GM21737 (cell line): ENCODE data around the gene REP15.
"Not testable (repeated sequence)": the region's sequence is repeated elsewhere in the genome, so short reads cannot be mapped to it uniquely, and the experiment has no call there.

Experiments used
- ATAC-seq: cut with Tn5 transposase; IDR thresholded peaks from one replicate; pipeline ENCODE4 v1.9.1; 2021; ENCODE audit warnings: mild to moderate bottlenecking, moderate library complexity; ENCODE audit not compliant: unreplicated experiment

Gene REP15

DNA sequence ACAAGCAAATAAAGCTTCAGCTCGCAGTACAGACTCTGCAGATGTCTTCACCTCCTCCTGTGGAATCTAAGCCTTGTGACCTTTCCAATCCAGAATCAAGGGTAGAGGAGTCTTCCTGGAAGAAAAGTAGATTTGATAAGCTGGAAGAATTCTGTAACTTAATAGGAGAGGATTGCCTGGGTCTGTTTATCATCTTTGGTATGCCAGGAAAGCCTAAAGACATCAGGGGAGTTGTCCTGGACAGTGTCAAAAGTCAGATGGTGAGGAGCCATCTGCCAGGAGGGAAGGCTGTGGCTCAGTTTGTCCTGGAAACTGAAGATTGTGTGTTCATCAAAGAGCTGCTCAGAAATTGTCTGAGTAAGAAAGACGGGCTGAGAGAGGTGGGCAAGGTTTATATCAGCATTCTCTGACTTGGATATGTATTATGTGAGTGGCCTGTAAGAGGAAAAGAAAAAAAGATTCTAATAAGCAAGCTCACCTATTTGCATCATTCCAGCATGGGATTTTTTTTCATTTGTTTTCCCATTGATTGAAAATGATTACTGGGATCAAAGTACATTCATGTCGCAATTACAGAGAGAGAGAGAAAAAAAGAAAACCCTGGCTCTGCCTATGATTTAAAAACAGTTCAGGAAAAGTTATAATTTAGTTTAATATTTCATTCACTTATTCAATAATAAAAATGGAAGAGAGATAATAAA lies 767 bp downstream of the REP15 start:
- ATAC-seq: no peak

DNA sequence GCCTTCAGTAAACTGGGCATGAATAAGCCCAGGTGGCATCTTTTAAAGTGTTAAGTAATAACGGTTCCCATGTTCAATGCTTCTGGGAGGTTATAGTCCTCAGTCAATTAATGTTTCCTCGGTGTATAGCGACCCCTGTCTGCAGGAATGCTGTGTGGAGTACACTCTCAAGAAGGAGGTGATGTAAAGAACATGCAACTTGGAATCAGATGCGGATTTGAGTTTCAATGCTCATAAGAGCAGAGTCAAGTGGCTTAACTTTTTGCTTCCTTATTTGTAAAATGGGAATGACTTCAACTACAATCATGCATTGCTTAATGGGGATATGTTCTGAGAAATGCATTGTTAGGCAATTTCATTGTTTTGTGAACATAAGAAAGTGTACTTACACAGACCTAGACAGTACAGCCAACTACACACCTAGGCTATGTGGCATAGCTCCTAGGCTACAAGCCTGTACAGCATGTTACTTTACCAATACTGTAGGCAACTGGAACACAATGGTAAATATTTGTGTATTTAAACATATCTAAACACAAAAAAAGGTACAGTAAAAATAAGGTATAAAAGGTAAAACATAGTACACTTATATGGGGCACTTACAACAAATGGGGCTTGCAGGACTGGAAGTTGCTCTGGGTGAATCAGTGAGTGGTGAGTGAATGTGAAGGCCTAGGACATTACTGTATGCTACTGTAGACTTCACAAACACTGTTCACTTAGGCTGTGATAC lies 7.6 kb downstream of the REP15 start:
- peak; percentile 72 for ATAC-seq

DNA sequence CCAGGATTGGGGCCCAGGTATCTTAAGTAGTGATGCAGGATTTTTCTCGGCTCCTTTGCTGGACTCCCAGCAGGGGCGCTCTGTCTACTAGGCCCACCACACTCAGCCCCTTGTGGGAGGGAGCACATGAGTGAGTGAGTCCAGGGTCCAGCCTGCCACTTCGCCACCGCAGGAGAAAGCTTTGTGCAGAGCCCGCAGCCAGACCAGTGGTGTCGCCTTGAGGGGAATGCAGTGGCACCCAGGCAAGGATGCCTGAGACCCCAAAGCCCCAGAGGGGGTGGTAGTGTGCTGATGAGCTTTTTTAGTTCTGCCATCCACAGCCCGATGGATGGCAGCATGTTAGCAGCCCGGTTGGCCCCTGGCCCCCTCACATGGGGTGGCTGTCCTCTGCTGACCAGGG lies 9.0 kb downstream of the REP15 start:
- no peak for ATAC-seq

DNA sequence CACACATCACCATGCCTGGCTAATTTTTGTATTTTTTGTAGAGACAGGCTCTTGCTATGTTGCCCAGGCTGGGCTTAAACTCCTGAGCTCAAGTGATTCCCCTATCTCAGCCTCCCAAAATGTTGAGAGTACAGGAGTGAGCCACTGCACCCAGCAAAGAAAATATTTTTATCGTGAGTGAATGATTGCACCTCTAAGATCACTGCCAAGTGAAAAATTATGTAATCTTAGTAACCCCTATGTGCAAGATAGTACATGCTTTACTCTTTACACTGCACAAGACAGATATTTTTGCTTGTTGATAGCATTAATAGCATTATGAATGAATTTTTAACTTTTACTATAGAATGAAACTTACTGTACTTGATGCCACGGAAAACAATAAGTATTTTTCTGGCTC lies 11.0 kb downstream of the REP15 start:
- ATAC-seq: no peak

DNA sequence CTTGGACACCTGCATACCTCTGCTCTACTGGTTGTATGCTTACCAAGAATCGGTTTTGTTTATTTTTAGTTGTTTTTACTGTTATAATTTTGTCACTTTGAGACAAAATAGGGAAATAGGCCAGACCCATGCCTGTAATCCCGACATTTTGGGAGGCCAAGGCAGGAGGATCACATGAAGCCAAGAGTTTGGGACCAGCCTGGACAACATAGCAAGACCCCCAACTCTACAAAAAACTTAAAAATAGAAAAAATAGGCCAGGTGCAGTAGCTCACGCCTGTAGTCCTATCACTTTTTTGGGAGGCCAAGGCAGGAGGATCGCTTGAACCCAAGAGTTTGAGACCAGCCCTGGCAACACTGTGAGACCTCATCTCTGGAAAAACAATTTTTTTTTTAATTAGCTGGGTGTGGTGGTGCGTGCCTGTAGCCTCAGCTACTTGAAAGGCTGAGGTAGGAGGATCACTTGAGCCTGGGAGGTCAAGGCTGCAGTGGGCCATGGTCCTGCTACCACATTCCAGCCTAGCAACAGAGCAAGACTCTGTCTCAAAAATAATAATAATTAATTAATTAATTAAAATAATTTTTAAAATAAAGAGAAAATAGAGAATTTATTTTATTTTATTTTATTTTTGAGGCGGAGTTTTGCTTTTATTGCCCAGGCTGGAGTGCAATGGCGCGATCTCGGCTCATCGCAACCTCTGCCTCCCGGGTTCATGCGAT lies 13.1 kb downstream of the REP15 start:
- no peak for ATAC-seq

DNA sequence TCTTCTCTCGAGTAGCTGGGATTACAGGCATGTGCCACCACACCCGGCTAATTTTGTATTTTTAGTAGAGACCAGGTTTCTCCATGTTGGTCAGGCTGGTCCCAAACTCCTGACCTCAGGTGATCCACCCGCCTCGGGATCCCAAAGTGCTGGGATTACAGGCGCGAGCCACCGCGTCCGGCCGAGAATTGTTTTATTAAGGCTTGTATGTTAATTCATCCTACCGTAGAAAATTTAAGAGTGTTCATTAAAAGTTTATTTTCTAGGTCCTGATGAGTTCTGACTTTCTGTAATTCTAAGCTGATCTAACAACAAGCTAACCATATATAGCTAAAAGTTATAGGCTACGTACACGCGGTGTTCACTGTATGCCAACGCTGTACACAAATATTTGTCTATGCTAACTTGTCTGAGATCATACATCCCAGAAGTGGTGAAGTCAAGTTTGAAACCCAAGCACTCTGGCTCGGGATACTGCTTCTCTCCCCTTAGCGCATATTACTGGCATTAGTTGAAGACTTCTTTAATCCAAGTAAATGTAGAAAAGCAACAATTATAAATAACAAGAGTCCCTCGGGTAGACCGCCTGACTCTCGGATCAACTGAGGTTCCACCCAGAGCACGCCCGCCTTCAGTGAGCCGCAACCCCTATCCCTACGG lies 13.8 kb downstream of the REP15 start:
- ATAC-seq: peak; percentile 43

DNA sequence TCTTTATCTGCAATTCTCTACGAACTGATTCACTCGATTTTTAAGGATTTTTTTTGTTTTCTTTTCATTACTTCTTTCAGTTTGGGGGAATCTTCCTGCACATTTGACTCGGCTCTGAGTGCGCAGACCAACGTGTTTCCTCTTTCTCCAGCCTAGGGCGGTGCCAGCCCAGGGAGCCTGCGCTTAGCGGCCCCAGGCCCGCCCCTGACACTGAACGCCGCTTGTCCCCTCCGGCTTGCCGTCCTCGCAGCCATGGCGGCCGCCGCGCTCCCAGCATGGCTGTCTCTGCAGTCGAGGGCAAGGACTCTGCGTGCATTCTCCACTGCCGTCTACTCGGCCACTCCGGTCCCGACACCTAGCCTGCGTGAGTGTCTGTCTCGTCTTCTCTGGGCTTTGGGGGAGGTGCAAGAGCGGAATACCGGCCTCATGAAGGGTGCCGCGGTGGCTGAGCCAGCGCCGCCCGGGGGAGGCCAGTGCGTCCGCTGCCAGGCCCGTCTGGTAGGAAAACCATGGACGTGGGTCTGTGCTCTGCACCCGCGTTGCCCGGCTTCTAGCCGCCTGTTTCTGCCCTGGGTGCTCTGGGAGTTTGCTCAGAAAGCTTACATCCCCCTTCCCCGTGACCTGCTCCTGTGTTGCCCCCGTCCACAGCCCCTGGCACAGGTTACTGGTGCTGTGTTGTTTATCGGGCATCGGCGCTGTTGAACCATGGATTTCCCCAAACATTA lies 14.5 kb downstream of the REP15 start, which contains the start of gene MRPS35:
Gene MRPS35 (plus strand): TSS at position 241 of the 725 bp plus-strand sequence. CDS start 12 bp downstream, at position 253.
- peak; percentile 96 for ATAC-seq

DNA sequence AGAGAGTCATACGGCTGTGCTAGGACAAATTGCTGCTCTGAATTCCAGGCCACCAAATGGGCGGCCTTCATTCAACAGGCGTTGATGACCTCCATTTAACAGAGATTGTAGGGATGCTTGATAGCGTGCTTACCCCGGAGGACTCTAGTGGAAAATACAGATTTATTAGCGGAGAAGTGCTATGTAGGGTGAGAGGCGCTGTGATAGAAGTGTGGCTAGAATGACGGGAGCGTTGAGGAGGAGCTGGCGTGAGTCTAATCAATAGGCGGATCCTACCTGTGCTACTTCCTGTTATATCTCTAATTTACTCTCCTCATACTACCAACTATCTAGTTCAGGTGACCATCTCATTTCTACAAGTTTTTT lies 15.1 kb downstream of the REP15 start:
- ATAC-seq: no peak

DNA sequence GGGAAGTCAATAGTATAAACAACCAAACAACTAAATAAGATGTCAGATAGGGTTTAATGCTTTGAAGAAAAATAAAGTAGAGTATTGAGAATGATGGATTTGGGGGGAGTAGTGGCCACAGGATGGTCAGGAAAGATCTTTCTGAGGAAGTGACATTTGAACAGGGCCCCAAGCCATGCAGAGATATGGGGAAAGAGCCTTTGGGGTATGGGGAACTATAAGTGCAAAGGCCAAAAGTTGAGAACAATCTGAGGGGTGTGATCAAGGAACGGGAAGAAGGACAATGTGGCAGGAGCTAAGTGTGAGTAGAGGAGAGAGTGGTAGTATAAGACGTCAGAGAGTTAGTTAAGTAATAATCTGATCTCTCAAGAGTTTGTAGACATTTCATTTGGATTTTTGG lies 15.7 kb downstream of the REP15 start:
- ATAC-seq: no peak

DNA sequence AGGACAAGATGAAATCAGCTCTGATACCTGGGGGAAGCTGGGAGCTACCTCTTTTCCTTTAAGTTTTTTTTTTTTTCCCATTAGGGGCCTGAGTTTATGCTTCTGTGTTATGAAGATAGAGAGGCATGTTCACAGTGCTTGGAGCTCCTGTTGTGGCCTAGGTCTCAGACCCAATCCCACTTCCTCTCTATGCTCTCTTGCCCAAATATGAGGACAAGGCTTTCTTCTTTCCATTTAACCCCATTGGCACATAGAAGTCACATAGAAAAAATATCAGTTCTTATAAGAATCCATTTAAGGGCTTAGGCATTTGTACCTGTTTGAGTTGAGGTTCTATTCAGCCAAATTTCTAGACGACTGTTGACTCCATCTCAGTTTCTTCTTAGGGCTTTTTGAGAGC lies 27.0 kb downstream of the REP15 start:
- no peak for ATAC-seq

DNA sequence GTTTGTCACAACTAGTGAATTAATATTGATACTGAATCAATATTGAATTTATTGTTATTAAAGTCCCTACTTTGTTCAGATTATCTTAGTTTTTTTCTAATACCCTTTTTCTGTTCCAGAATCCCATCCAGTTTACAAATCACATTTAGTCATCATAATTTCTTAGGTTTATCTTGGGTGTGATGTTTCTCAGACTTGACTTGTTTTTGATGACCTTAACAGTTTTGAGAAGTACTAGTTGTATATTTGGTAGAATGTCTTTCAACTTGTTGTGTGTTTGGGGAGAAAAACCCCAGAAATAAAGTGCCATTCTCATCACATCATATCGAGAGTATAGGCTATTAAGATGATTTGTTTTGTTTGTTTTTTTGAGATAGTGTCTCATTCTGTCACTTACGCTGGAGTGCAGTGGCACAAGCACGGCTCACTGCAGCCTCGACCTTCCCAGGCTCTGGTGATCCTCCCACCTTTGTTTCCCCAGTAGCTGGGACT lies 33.9 kb downstream of the REP15 start:
- no peak for ATAC-seq

DNA sequence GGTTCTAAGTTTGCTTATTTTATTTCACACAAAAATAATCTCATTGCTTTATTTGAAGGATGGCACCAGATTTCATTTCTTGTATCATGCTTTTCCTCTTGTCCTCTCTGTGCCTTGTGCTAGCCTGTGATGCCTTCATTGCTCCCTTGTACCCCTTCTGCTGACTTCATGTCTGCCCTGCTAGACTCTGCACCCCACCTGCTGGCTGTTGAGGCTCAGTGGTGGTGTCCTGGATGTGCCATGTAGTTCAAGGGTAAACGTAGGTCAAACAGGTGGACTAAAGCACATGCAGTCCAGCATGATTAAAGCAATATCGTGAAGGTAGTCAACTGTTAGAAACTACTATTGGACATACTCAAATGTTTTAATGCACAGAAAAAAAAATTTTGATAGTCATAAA lies 36.0 kb downstream of the REP15 start:
- ATAC-seq: no peak

DNA sequence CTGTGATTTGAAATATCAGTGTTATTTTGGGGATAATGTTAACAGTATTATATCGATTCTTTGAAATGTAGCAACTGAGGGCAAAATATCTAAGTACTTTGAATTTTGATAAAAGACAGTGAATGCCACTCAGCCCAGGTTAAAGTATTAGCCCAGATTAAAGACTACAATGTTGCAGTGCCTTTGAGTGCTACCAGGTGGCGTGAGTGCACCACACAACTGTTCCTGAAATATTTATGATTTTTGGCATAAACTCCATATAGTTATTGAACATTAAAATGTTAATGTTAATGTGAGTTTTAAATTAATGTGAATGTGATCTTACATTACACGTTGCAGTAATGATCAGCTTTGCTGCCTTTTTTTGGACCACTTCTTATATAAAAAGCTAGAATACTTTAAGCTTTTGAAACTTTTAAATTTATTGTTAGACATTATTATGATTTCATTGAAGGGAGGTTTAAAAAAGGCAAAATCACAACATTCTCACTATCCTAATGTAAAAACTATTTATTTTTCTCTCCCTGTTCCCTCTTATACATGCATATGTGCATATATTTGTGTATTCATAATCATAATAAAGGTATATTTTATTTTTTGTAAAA lies 36.9 kb downstream of the REP15 start:
- no peak for ATAC-seq

DNA sequence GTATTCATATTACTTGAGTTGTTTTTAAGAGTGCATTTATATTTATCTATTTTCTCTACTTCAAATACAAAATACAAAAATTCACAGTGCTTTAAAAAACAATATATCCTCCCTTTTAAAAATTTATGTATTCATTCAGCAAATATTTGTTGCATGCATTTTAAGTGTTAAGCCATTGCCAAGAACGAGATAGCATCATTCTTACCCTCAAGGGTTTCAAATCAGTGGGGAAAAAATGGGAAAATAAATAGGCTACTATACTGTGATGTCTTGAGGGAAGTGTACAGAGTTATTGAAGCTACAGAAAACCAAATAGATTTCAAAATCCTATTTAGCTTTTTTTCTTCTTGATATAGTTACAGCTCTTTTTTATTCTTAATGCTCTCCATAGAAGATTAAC lies 37.5 kb downstream of the REP15 start:
- ATAC-seq: no peak

DNA sequence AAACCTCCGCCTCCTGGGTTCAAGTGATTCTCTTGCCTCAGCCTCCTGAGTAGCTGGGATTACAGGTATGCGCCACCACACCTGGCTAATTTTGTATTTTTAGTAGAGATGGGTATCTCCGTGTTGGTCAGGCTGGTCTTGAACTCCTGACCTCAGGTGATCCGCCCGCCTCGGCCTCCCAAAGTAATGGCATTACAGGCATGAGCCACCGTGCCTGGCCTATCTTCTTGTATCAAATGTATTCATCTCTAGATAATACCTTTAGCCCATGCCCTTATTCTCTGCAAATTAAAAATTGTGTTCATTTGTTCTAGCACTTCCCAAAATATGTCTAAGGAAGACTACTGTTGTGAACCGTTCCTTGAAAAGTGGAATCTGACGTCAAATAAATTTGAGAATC lies 38.1 kb downstream of the REP15 start:
- not testable (repeated sequence) for ATAC-seq

DNA sequence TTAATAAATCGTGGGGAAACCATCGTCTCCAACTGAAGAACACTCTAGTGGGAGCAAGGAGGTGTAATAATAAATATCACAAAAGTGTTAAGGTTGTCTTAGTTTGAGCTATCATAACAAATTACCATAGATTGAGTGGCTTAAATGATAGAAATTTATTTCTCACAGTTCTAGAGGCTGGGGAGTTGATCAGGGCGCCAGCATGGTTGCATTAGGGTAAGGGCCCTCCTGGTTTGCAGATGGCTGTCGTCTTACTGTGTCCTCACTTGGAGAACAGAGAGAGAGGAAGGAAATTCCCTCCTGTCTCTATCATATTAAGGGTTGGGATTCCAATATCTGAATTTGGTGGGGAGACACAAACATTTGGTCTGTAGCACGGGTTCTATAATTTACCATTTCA lies 47.4 kb downstream of the REP15 start:
- no peak for ATAC-seq

DNA sequence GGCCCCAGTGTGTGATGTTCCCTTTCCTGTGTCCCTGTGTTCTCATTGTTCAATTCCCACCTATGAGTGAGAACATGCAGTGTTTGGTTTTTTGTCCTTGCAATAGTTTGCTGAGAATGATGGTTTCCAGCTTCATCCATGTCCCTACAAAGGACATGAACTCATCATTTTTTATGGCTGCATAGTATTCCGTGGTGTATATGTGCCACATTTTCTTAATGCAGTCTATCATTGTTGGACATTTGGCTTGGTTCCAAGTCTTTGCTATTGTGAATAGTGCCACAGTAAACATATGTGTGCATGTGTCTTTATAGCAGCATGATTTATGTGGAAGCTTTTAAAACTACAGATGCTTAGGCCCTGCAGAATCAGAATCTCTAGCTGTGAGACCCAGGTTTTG lies 49.5 kb downstream of the REP15 start:
- ATAC-seq: not testable (repeated sequence)
